Fibroblast of villous mesenchyme (primary cell): ENCODE data around the gene UBXN7. TPM values are rescaled to one million over a fixed set of nuclear protein-coding genes. Genes with fewer than 3 reads are reported as not detected.
"Not testable (repeated sequence)": the region's sequence is repeated elsewhere in the genome, so short reads cannot be mapped to it uniquely, and the experiment has no call there.

Experiments
- DNase-seq: peaks from one replicate; pipeline ENCODE4 v3.0.0-alpha.2; 2010; ENCODE audit warnings: low read depth
- H3K4me3 ChIP-seq: 2 replicates; pipeline ENCODE4 v1.5.1; 2011; ENCODE audit warnings: low read depth, mild to moderate bottlenecking, low read length
- CTCF ChIP-seq: IDR thresholded peaks from 2 replicates; pipeline ENCODE4 v1.5.1; 2012; ENCODE audit warnings: low read depth, mild to moderate bottlenecking, low read length; ENCODE audit not compliant: insufficient read depth
- total RNA-seq: library from RNA; depleted of rRNA; stranded (reverse); fragments of >200 nt; gene quantifications from 2 replicates; pipeline ENCODE4 v1.2.3, GENCODE V29; 2012

The UBXN7 gene
- total RNA-seq, 1 donor = 30.2 TPM

GRCh38 chr3:196355668-196356067 lies 76.6 kb downstream of the UBXN7 start:
- TF ChIP-seq CTCF = no peak
- no peak for DNase-seq
- H3K4me3 ChIP-seq = no peak overlapping the region

- no peak for DNase-seq
- H3K4me3 ChIP-seq = no peak overlapping the region
- TF ChIP-seq CTCF = no peak
Observed at GRCh38 chr3:196354132-196354531, 78.1 kb downstream of the UBXN7 start.

- H3K4me3 ChIP-seq = no peak overlapping the region
- no peak for DNase-seq
- no peak for TF ChIP-seq CTCF
Observed at GRCh38 chr3:196351541-196351940, 80.7 kb downstream of the UBXN7 start.

GRCh38 chr3:196350067-196350466 lies 82.2 kb downstream of the UBXN7 start:
- no peak for DNase-seq
- no peak overlapping the region for H3K4me3 ChIP-seq
- TF ChIP-seq CTCF = no peak

GRCh38 chr3:196348698-196349097 lies 83.5 kb downstream of the UBXN7 start:
- no peak overlapping the region for H3K4me3 ChIP-seq
- no peak for TF ChIP-seq CTCF
- no peak for DNase-seq

- H3K4me3 ChIP-seq = no peak overlapping the region
- TF ChIP-seq CTCF = no peak
- DNase-seq = no peak
Observed at GRCh38 chr3:196344663-196345062, 87.6 kb downstream of the UBXN7 start.

GRCh38 chr3:196343917-196344316 lies 88.3 kb downstream of the UBXN7 start:
- H3K4me3 ChIP-seq, DNase-seq: not testable (repeated sequence)
